ENCODE results near the gene PPM1B.
A peak's percentile ranks its signal among the peaks of the same experiment; 100 is the strongest.
"Not testable (repeated sequence)": the region's sequence is repeated elsewhere in the genome, so short reads cannot be mapped to it uniquely, and the experiment has no call there.

The PPM1B gene

DNA sequence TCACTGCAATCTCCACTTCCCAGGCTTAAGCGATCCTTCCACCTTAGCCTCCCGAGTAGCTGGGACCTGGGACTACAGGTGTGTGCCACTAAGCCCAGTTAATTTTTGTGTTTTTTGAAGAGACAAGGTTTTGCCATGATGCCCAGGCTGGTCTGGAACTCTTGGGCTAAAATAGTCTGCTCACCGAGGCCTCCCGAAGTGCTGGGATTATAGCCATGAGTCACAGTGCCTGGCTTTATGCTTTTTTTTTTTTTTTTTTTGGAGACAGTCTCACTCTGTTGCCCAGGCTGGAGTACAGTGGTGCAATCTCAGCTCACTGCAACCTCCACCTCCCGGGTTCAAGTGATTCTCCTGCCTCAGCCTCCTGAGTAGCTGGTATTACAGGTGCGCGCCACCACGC lies 39.0 kb downstream of the PPM1B start:
- CTCF ChIA-PET; POLR2A ChIA-PET; H3K4me1 ChIP-seq (ENCODE audit: control insufficient read depth, insufficient read depth, low read length); H3K9me3 ChIP-seq (ENCODE audit: control insufficient read depth, insufficient read depth, low read depth, low read length); H3K27ac ChIP-seq (ENCODE audit: extremely low read depth, low read depth, low read length); H3K4me3 ChIP-seq (ENCODE audit: low read depth, low read length): not testable (repeated sequence)
- H3K36me3 ChIP-seq (ENCODE audit: control insufficient read depth in 2 of 2, insufficient read depth in 1 of 2, low read length in 2 of 2) = peaks cover 7 to 27% of the 10 kb centered on the region in 2 experiments

DNA sequence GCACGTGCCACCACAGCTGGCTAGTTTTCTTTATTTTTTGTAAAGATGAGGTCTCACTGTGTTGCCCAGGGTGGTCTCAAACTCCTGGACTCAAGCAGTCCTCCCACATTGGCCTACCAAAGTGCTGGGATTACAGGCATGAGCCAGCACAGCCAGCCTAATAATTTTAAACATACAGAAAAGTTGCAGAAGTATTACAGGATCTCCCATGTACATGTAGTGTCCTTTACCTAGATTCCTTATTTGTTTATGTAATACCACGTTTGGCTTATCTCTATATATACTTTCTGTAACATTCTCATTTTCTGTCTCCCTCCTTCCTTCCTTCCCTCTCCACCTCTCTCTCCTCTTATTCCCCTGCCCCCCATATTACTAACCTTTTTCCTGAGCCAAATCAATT lies 41.7 kb downstream of the PPM1B start:
- Histone ChIP-seq H3K4me1 (ENCODE audit: control insufficient read depth, insufficient read depth, low read length) (0 out of 2 replicates have a peak, but pooled peaks cover 3% of the 10 kb centered on the region), H3K4me3 (ENCODE audit: low read depth, low read length) (no peak overlapping the region), H3K36me3 (ENCODE audit: control insufficient read depth in 2 of 2, insufficient read depth in 1 of 2, low read length in 2 of 2) (peaks cover 7 to 23% of the 10 kb centered on the region in 2 experiments; a peak in 2 of 3 replicates), H3K27ac (ENCODE audit: extremely low read depth, low read depth, low read length) (no peak overlapping the region), H3K9me3 (ENCODE audit: control insufficient read depth, insufficient read depth, low read depth, low read length) (no peaks in the 10 kb centered on the region)
- ChIA-PET POLR2A (no interaction called here), CTCF (interaction anchor here (0.6 kb wide), 1 partner anchor 97 kb away, joined by 4 read pairs; no protein-coding TSS in a partner anchor)
- TF ChIP-seq ZNF433 (tag by site-specific recombination; IDR thresholded peaks at IDR 0.05; ENCODE audit: low read depth) = no peak
- no peak for TF ChIP-seq ZBTB21 (tag by site-specific recombination; IDR thresholded peaks at IDR 0.05)
- no peak for TF ChIP-seq ZFHX2 (tag by site-specific recombination; conservative IDR thresholded peaks at IDR 0.05)
- no peak for TF ChIP-seq ZNF394 (tag by site-specific recombination; IDR thresholded peaks at IDR 0.05; ENCODE audit: borderline replicate concordance)
- no peak for TF ChIP-seq ZNF837 (tag by site-specific recombination; IDR thresholded peaks at IDR 0.05)
- no peak for TF ChIP-seq SP3 (tag by site-specific recombination; IDR thresholded peaks at IDR 0.05)
- peak; percentile 97 for TF ChIP-seq ZNF791 (tag by site-specific recombination; IDR thresholded peaks at IDR 0.05)
- TF ChIP-seq, protein P1, sequence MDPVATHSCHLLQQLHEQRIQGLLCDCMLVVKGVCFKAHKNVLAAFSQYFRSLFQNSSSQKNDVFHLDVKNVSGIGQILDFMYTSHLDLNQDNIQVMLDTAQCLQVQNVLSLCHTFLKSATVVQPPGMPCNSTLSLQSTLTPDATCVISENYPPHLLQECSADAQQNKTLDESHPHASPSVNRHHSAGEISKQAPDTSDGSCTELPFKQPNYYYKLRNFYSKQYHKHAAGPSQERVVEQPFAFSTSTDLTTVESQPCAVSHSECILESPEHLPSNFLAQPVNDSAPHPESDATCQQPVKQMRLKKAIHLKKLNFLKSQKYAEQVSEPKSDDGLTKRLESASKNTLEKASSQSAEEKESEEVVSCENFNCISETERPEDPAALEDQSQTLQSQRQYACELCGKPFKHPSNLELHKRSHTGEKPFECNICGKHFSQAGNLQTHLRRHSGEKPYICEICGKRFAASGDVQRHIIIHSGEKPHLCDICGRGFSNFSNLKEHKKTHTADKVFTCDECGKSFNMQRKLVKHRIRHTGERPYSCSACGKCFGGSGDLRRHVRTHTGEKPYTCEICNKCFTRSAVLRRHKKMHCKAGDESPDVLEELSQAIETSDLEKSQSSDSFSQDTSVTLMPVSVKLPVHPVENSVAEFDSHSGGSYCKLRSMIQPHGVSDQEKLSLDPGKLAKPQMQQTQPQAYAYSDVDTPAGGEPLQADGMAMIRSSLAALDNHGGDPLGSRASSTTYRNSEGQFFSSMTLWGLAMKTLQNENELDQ (tag by site-specific recombination; IDR thresholded peaks at IDR 0.05; ENCODE audit: low read depth) = no peak
- TF ChIP-seq ZNF302 (tag by site-specific recombination; IDR thresholded peaks at IDR 0.05; ENCODE audit: low read depth) = no peak
- peak; percentile 41 for TF ChIP-seq SETDB1 (IDR thresholded peaks at IDR 0.05; ENCODE audit: insufficient read length, low read length)

DNA sequence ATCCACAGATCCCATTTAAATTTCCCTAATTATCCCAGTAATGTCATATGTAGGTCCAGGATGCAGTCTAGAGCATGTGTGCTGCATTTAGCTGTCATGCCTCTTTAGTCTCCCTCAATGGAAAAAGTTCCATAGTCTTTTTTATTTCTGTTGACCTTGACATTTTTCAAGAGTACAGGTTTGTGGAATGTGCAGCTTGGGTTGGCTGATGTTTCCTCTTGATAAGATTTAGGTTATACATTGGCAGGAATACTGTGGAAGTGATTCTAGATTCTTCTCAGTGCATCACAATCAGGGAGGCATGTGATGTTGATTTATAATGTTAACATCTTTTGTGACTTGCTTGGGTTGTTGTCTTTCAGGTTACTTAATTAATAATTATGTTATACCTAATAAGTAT lies 42.5 kb downstream of the PPM1B start:
- Histone ChIP-seq H3K4me1 (ENCODE audit: control insufficient read depth, insufficient read depth, low read length) (no peaks in the 10 kb centered on the region), H3K27ac (ENCODE audit: extremely low read depth, low read depth, low read length) (no peak overlapping the region), H3K9me3 (ENCODE audit: control insufficient read depth, insufficient read depth, low read depth, low read length) (no peaks in the 10 kb centered on the region), H3K36me3 (ENCODE audit: control insufficient read depth in 2 of 2, insufficient read depth in 1 of 2, low read length in 2 of 2) (peaks cover 7 to 23% of the 10 kb centered on the region in 2 experiments; a peak in 2 of 3 replicates), H3K4me3 (ENCODE audit: low read depth, low read length) (no peak overlapping the region)
- POLR2A ChIA-PET = no interaction called here
- TF ChIP-seq GLIS2 (tag by site-specific recombination; IDR thresholded peaks at IDR 0.05) = no peak
- TF ChIP-seq ZSCAN30 (tag by site-specific recombination; IDR thresholded peaks at IDR 0.05) = no peak
- TF ChIP-seq ZNF211 (tag by site-specific recombination; IDR thresholded peaks at IDR 0.05; ENCODE audit: low read depth) = no peak
- TF ChIP-seq MYNN (tag by site-specific recombination; IDR thresholded peaks at IDR 0.05; ENCODE audit: borderline replicate concordance) = no peak
- TF ChIP-seq ZNF629 (tag by site-specific recombination; IDR thresholded peaks at IDR 0.05) = no peak
- no peak for TF ChIP-seq ZFP3 (tag by site-specific recombination; IDR thresholded peaks at IDR 0.05; ENCODE audit: low read depth)
- no peak for TF ChIP-seq ZNF324 (tag by site-specific recombination; IDR thresholded peaks at IDR 0.05)
- TF ChIP-seq KLF8 (tag by site-specific recombination; IDR thresholded peaks at IDR 0.05) = no peak
- TF ChIP-seq ZNF777 (tag by site-specific recombination; IDR thresholded peaks at IDR 0.05; ENCODE audit: borderline replicate concordance) = no peak
- CTCF ChIA-PET = no interaction called here
